Body of pancreas (tissue), 4 donors: ENCODE measurements around the gene FOXL3. TPM values are rescaled to one million over a fixed set of nuclear protein-coding genes. Genes with fewer than 3 reads are reported as not detected.

Source experiments
- ATAC-seq: fragments of 150-250 bp; one replicate; pipeline ENCODE4 v1.9.1; 2016
- DNase-seq, 4 donors: peaks; one replicate each; pipeline ENCODE4 v3.0.0-alpha.2; 2019
- H3K27ac ChIP-seq, 4 donors: fragments of 200-600 bp; sonication (generic); 1 replicate in 3 of 4; 2 replicates in 1 of 4; pipeline versions ENCODE4 v1.5.1 to v1.6.1; 2016 to 2019; ENCODE audit warnings: mild to moderate bottlenecking in 1 of 4, mixed read lengths in 1 of 4, moderate library complexity in 1 of 4
- H3K27me3 ChIP-seq, 2 donors: fragments of 200-600 bp; sonication (generic); one replicate each; pipeline ENCODE4 v1.6.0; 2016; ENCODE audit warnings: mild to moderate bottlenecking in 1 of 2
- H3K36me3 ChIP-seq, 2 donors: fragments of 200-600 bp; sonication (generic); replicated peaks in 1 of 2; 2 replicates each; pipeline ENCODE4 v1.5.1; 2016; ENCODE audit warnings: low read depth in 2 of 2; ENCODE audit not compliant: insufficient read depth in 1 of 2
- H3K4me1 ChIP-seq: fragments of 200-600 bp; sonication (generic); one replicate; pipeline ENCODE4 v1.6.0; 2016
- H3K4me3 ChIP-seq, 2 donors: fragments of 200-600 bp; sonication (generic); 1 replicate in 1 of 2; 2 replicates in 1 of 2; pipeline ENCODE4 v1.5.1; 2016 to 2019
- H3K9me3 ChIP-seq, 3 donors: fragments of 200-600 bp; sonication (generic); 1 replicate in 2 of 3; 2 replicates in 1 of 3; pipeline ENCODE4 v1.5.1; 2016
- CTCF ChIP-seq, 7 experiments: fragments of 450-650 bp in 4 of 7; fragments of 200-600 bp in 3 of 7; sonication (generic) in 3 of 7; IDR thresholded peaks; one replicate each; pipeline ENCODE4 v1.5.1; 2016 to 2019; ENCODE audit warnings: antibody characterized with exemption in 7 of 7
- POLR2A ChIP-seq, 3 donors: fragments of 450-650 bp; IDR thresholded peaks; one replicate each; pipeline ENCODE4 v1.6.1; 2016; ENCODE audit warnings: antibody characterized with exemption in 3 of 3, mild to moderate bottlenecking in 2 of 3
- WGBS, 2 donors: methylation state at CpG; one replicate each; pipeline ENCODE4 v1.1.5; 2017; 5-methylcytosine and 5-hydroxymethylcytosine counted together
- intact Hi-C: fragments of 100-400 bp; cut with DNase I; formaldehyde crosslinking; loops from one replicate; pipeline ENCODE4 v1.15.1; 2023
- total RNA-seq, 2 donors: library from RNA; depleted of rRNA; stranded (reverse); fragments of >200 nt; gene quantifications; one replicate each; pipeline ENCODE4 v1.1.0, GENCODE V29; 2016

Gene FOXL3
- total RNA-seq, 2 donors from 2014 or later: not detected

GRCh38 chr7:338295-339061, 48.5 kb downstream of the FOXL3 start:
- Histone ChIP-seq H3K4me3 (no peak overlapping the region), H3K36me3 (no peaks in the 10 kb centered on the region), H3K4me1 (peaks cover 50% of the 10 kb centered on the region), H3K27me3 (no peaks in the 10 kb centered on the region), H3K9me3 (no peaks in the 10 kb centered on the region), H3K27ac (peak overlapping the region in 1 of 4 donors; percentile 98)
- intact Hi-C loops: loop anchor here (10.0 kb wide), 1 partner anchor 156 kb away; no protein-coding TSS in a partner anchor
- DNase-seq: peak in 1 of 4 donors; percentile 28
- 94 to 96% methylated on average over 12 to 30 of the region's 31 CpGs for WGBS, 2 donors
- TF ChIP-seq POLR2A (IDR thresholded peaks at IDR 0.05) (no peak), CTCF (IDR thresholded peaks at IDR 0.05) (no peak)
- ATAC-seq: no peak

- H3K9me3 ChIP-seq: no peaks in the 10 kb centered on the region
- peaks cover 54% of the 10 kb centered on the region for H3K4me1 ChIP-seq
- DNase-seq (no peak), ATAC-seq (no peak)
- 89 to 100% methylated on average over 1 to 3 of the region's 3 CpGs for WGBS, 2 donors
- H3K27ac ChIP-seq: peak overlapping the region in 1 of 4 donors; percentile 98
- no peaks in the 10 kb centered on the region for H3K27me3 ChIP-seq
- TF ChIP-seq CTCF (IDR thresholded peaks at IDR 0.05) (no peak), POLR2A (IDR thresholded peaks at IDR 0.05) (no peak)
- intact Hi-C loops: loop anchor here (10.0 kb wide), 1 partner anchor 156 kb away; no protein-coding TSS in a partner anchor
- H3K36me3 ChIP-seq: no peaks in the 10 kb centered on the region
- no peak overlapping the region for H3K4me3 ChIP-seq
Observed at GRCh38 chr7:339062-339342, 49.0 kb downstream of the FOXL3 start.

DNA sequence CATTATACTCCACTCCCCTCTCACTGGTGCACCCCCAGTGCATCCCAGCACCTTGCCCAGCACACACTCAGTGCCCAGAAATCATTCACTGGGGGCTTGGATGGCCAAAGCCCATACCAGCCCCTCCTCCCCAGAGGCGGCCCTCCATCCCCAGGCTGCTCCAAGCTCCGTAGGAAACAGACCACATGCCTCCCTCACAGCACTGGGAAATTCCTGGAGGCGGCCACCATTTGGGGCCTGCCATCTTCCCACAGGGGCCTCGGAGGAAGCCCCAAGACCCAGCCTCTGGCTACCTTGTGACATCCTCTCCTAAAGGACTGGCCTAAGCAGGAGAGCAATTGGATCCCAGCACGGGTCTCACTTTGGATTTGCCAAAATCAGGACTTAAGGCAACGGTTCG, 49.7 kb downstream of the FOXL3 start:
- no peak for TF ChIP-seq POLR2A (IDR thresholded peaks at IDR 0.05)
- no peak for TF ChIP-seq CTCF (IDR thresholded peaks at IDR 0.05)
- WGBS, 2 donors: 81 to 91% methylated on average over 7 of the region's 7 CpGs
- intact Hi-C loops: loop anchor here (10.0 kb wide), 1 partner anchor 155 kb away; no protein-coding TSS in a partner anchor
- Histone ChIP-seq H3K36me3 (no peaks in the 10 kb centered on the region), H3K27ac (peak overlapping the region in 2 of 4 donors; percentile 92 to 98), H3K4me1 (peaks cover 61% of the 10 kb centered on the region), H3K9me3 (no peaks in the 10 kb centered on the region), H3K4me3 (no peak overlapping the region), H3K27me3 (no peaks in the 10 kb centered on the region)
- no peak for ATAC-seq
- no peak for DNase-seq

- DNase-seq: peak in 2 of 4 donors; percentile 40 to 71
- H3K27me3 ChIP-seq: no peaks in the 10 kb centered on the region
- H3K27ac ChIP-seq: peak overlapping the region; percentile 92 to 98 (median 94)
- no peak overlapping the region for H3K4me3 ChIP-seq
- TF ChIP-seq CTCF (IDR thresholded peaks at IDR 0.05) (no peak), POLR2A (IDR thresholded peaks at IDR 0.05) (peak in 1 of 3 donors; percentile 31)
- H3K36me3 ChIP-seq: no peaks in the 10 kb centered on the region
- no peak for ATAC-seq
- 55 to 79% methylated on average over 27 to 31 of the region's 31 CpGs for WGBS, 2 donors
- H3K9me3 ChIP-seq: no peaks in the 10 kb centered on the region
- intact Hi-C loops: no loop called here
- H3K4me1 ChIP-seq: peaks cover 64% of the 10 kb centered on the region
Observed at GRCh38 chr7:340200-340937, 50.4 kb downstream of the FOXL3 start.

Other genes with a start within 250 kb of the FOXL3 start
- 10 to 100 TPM; 12.7 to 26.0 TPM for gene FAM20C, start 97.6 kb upstream of the FOXL3 start, total RNA-seq
- gene PDGFA, start 229.7 kb downstream of the FOXL3 start, total RNA-seq: 10 to 100 TPM; 58.6 to 59.3 TPM